Adipocyte (in vitro differentiated cells): Measurements from ENCODE around the gene HOXA3.

Experiments used
- DNase-seq: peaks from one replicate; pipeline ENCODE4 v3.0.0-alpha.2; 2015; ENCODE audit warnings: low read depth
- H3K27me3 ChIP-seq: replicated peaks from 2 replicates; pipeline ENCODE4 v1.7.0; 2013; ENCODE audit warnings: mild to moderate bottlenecking, low read length, moderate library complexity; ENCODE audit not compliant: control insufficient read depth, insufficient read depth
- H3K36me3 ChIP-seq: 2 replicates; pipeline ENCODE4 v1.7.0; 2013; ENCODE audit warnings: low read length, mild to moderate bottlenecking, moderate library complexity; ENCODE audit not compliant: control insufficient read depth, insufficient read depth, severe bottlenecking
- H3K4me1 ChIP-seq: 2 replicates; pipeline ENCODE4 v1.7.0; 2013; ENCODE audit warnings: mild to moderate bottlenecking, low read length, moderate library complexity; ENCODE audit not compliant: control insufficient read depth, insufficient read depth
- H3K4me3 ChIP-seq: 2 replicates; pipeline ENCODE4 v1.7.0; 2013; ENCODE audit warnings: mild to moderate bottlenecking, low read length, moderate library complexity
- H3K9ac ChIP-seq: 2 replicates; pipeline ENCODE4 v1.7.0; 2013; ENCODE audit warnings: mild to moderate bottlenecking, low read length, moderate library complexity
- H3K9me3 ChIP-seq: 2 replicates; pipeline ENCODE4 v1.7.0; 2013; ENCODE audit warnings: mild to moderate bottlenecking, low read length, moderate library complexity; ENCODE audit not compliant: control insufficient read depth

The HOXA3 gene

DNA sequence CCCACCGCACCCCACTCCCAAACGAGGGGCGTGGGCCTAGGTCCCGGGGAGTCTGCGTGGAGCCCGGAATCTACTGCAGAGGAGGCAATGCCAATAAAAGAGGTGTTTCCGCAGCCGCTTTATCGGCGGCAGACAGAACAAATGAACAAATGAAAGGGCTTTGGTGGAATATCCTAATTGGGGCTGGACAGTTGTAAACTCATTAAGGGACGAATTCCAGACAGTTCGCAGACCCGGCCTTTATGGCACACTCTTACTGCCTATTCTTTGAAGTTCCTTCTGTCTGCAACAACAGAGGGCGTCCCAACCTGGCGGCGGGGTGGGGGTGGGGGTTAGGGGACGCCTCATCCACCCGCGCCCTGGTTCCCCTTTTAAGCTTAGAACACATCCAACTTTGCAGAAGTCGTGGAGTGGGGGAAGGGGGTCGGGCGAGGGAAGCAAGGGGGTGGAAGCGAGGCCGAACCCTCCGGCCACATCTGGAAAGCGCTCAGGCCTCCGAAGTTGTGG, 8.9 kb upstream of the HOXA3 start:
- H3K4me3 ChIP-seq = peak overlapping the region; percentile 88

DNA sequence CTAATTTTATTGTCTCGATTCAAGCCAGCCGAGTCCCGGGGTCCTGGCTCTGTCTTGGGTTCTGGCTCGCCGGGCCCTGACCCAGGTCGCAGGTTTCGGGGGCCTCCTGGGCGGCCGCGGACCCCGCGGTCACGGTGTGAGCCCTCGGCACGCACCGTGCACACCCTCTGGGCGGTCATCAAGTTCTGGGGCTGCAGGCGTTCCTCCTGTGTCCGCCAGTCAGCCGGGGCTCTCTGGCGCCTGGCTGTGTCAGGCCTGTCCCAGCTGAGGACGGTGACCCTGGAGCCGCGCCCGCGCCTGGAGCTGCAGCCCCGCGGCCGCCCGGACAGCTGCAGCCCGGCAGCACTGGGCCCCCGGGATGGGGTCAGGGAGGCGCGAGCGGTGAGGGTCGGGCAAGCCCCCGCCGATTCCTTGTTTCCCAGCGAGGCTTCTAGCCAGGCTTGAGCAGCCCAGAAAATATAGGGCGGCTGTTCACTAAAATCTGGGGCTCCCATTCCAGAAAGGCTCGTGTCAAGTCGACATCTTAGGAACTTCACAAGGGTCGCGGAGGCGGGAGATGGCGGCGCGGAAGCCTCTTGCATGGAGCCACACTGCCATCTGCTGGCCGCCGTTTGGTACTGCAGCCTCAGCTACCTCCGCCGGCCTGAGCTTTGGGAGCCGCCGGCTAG, 8.3 kb upstream of the HOXA3 start:
- peak overlapping the region; percentile 88 for H3K4me3 ChIP-seq
- H3K4me1 ChIP-seq = peaks cover 21% of the 10 kb centered on the region
- H3K9me3 ChIP-seq = no peaks in the 10 kb centered on the region
- H3K27me3 ChIP-seq = no peaks in the 10 kb centered on the region
- peak overlapping the region; percentile 90 for H3K9ac ChIP-seq
- peak; percentile 88 for DNase-seq
- peaks cover 5% of the 10 kb centered on the region for H3K36me3 ChIP-seq

More for the DNA sequence above, 8.9 kb upstream of the HOXA3 start:
- Histone ChIP-seq H3K4me1 (peaks cover 26% of the 10 kb centered on the region), H3K9ac (peak overlapping the region; percentile 93), H3K36me3 (peaks cover 5% of the 10 kb centered on the region), H3K27me3 (no peaks in the 10 kb centered on the region), H3K9me3 (no peaks in the 10 kb centered on the region)
- no peak for DNase-seq

DNA sequence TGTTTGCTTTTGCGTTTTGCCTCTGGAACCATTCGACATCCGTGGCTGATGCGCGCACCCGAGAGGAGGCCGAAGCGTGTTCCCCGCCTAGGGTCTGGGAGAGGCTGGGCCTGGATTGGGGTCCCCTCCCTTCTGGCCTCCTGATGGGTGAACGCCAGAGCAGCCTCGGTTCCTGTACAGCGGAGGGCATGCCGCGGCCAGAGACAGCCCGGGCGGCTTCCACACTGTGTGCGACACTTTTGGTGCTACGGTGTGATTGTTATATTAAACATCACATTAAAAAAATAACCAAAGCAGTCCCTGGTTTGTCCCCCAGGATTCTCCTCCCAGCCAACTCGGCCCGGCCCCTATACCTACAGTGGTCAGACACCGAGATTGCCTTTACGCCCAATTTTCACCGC, 7.8 kb upstream of the HOXA3 start:
- Histone ChIP-seq H3K4me3 (peak overlapping the region; percentile 88), H3K4me1 (peaks cover 26% of the 10 kb centered on the region), H3K9me3 (no peaks in the 10 kb centered on the region), H3K36me3 (peaks cover 5% of the 10 kb centered on the region), H3K9ac (peak overlapping the region; percentile 90), H3K27me3 (no peaks in the 10 kb centered on the region)
- no peak for DNase-seq

DNA sequence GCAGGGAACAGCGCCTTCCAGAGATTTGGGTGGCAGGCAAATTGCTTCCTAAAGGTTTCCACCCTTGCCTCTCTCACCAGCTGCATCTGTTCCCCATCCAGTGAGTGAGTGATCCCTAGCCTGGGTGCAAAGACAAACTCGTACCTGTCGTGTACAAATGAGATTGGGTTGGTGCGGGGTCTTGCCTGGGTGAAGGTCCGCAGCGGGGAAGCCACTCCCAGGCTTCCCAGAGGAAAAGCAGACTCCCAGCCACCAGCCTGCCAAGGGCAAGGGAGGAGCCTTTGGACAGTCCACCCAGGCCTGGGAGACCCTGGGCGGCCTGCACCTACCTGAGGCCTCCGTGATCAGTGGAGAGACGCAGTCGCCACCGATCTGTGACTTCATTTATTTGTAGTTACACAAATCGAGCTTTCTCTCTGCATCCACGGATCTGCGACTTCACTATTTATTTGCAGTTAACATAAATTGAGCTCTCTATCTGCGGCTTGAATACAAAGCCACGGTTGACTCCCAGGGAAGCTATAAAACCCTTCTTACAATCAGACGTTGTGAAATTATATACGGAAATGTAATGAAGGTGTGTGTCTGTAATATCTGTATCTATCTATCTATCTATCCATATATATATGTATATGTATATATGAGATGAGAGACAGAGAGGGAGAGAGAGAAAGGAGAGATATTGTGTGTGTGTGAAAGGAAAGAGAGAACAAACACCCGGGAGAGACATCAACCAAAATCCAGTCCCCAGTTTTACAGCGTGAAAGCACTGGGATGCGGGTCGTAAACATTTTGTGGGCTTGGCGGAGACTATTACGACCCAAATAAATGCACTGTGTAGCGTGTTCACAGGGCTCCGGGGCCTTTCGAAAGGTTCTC, 7.1 kb upstream of the HOXA3 start:
- Histone ChIP-seq H3K9me3 (no peaks in the 10 kb centered on the region), H3K27me3 (no peaks in the 10 kb centered on the region), H3K36me3 (peaks cover 5% of the 10 kb centered on the region), H3K9ac (peak overlapping the region; percentile 90), H3K4me3 (peak overlapping the region; percentile 88), H3K4me1 (peaks cover 32% of the 10 kb centered on the region)
- DNase-seq = no peak

DNA sequence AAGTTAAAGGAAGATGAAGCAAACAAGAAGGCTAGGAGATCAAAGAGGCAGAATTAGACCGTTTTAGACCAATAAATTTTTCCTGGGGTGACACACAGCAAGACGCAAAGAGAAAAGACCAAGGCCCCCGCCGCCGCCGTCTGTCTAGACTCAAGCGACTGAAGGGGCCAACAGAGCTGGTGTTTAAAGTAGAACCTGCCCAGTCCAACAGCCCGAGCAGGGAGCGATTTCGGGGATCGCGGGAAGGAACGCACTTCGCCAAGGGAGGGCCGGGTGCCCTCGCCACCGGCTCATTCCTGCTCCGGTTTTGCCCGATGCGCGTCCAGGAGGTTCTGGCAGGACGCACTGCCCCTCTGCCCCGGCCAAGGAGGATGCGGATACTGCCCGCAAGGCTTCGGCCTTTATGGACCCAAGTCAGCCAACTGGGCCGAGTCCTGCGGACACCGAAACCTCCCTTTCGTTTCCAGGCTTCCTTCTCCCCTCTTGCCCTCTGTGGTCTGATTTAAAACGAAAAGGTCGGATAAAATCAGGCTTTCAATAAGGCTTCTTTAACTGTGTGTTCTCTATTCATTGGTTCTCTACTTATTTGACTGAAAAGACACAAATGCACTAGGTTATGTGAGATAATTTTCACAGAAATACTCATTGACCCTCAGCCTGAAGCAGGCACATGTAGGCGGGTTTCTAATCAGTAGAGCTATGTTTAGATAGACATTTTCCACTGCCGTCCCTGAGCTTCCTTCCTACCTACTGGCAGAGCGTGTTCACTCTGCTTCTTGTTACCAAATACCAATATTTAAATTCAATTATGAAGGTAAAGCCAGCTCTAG, 6.3 kb upstream of the HOXA3 start:
- Histone ChIP-seq H3K27me3 (no peaks in the 10 kb centered on the region), H3K9me3 (no peaks in the 10 kb centered on the region), H3K4me1 (peaks cover 40% of the 10 kb centered on the region), H3K4me3 (no peak overlapping the region), H3K36me3 (peaks cover 5% of the 10 kb centered on the region), H3K9ac (no peak overlapping the region)
- DNase-seq = no peak

DNA sequence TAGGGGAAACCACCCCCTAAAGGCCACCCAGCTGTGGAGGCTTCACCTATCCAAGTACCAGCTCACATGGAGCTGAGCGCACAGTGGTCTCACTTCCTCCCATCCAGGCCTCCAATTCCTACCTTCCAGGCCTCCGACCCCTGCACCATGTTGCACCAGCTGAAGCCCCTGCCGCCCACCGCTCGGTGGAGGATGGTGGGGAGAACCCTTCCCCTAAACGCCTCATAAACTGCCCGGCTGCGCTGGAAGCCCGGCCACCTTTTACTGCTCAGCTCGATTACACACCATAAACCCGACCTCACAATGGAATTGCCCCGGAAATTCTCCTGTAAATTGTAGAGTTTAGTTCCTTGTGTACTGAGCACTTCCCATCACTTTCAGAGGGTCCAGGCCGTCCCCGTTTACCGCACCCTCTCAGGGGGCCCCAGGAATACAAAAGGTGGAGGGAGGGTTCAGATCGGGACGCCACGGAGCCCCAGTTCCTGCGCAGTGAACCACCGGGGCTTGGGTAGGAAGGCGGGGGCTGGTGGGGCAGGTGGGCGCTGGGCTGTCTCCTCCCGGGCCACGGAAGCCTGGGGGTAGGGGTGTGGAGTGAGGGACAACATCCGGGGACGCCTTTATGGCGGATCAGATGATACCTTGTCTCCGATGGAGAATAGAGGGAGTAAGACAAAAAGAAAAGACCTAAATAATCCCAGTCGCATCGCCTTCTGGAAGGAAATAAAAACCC, 5.5 kb upstream of the HOXA3 start:
- H3K4me1 ChIP-seq = peaks cover 44% of the 10 kb centered on the region
- no peak overlapping the region for H3K4me3 ChIP-seq
- no peak for DNase-seq
- H3K9me3 ChIP-seq = no peaks in the 10 kb centered on the region
- no peak overlapping the region for H3K9ac ChIP-seq
- H3K27me3 ChIP-seq = no peaks in the 10 kb centered on the region
- H3K36me3 ChIP-seq = peaks cover 2% of the 10 kb centered on the region

DNA sequence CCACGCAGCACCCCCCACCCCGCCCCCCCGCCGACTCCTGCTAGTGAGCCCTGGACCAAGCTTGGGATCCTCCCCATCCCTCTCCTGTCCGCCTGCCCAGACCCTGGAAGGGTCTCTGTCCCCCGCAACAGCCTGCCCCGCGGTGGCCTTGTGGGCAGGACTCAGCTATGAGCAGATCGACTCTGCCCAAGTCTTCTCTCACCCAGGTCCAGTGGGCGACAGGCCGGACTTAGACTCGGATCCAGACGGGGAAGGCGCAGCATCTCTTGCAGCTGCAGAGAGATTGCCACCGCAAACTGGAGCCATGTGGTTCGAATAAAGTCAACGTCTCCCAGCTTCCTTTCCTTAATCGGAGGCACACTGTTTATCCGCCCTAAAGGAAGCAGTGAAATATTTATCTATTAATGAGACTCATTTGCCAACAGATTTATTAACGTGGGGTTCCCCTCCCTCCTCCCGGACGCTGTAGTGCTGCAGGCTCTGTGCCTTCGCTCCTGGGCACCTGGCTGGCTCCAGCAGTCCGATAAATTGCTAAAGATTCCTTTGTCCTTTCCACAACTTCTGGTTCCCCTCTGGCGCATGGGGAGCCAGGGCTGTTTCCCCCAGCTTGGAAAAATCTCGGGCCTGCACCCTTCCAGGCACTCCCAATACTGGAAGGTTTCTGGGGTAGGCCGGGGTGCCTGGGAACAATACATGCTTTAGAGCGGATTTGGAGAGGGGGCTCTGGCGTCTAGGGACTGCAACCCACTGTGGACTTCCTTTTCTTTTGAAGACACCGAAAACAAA, 4.7 kb upstream of the HOXA3 start:
- Histone ChIP-seq H3K4me1 (peaks cover 42% of the 10 kb centered on the region), H3K9ac (peak overlapping the region; percentile 97), H3K4me3 (peak overlapping the region; percentile 94), H3K9me3 (no peaks in the 10 kb centered on the region), H3K36me3 (no peaks in the 10 kb centered on the region), H3K27me3 (no peaks in the 10 kb centered on the region)
- DNase-seq = no peak

DNA sequence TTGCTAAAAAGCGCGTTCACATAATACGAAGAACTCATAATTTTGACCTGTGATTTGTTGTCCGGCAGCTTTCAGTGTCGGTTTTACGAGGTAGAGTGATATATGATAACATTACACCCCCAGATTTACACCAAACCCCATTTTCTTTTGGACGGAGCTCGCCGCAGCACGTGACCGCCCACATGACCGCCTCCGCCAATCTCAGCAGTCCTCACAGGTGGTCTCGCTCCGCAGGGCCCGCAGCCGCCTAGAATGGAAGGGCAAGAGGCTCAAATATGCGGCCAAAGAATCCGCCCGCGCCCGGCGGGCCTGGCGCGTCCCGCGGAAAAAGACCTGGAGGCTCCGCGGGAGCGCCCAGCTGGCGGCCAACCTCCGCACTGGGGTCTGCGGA, 4.1 kb upstream of the HOXA3 start, which contains the start of gene HOXA7:
TSS of gene HOXA7 (minus strand) at position 168 of the 391 bp plus-strand sequence. CDS start at position 38, 130 bp downstream.
- Histone ChIP-seq H3K4me1 (peaks cover 42% of the 10 kb centered on the region), H3K9ac (peak within 1 kb of the TSS; percentile 97), H3K4me3 (peak within 1 kb of the TSS; percentile 94), H3K9me3 (no peaks in the 10 kb centered on the region), H3K27me3 (no peaks in the 10 kb centered on the region), H3K36me3 (no peaks in the 10 kb centered on the region)
- DNase-seq = no peak

DNA sequence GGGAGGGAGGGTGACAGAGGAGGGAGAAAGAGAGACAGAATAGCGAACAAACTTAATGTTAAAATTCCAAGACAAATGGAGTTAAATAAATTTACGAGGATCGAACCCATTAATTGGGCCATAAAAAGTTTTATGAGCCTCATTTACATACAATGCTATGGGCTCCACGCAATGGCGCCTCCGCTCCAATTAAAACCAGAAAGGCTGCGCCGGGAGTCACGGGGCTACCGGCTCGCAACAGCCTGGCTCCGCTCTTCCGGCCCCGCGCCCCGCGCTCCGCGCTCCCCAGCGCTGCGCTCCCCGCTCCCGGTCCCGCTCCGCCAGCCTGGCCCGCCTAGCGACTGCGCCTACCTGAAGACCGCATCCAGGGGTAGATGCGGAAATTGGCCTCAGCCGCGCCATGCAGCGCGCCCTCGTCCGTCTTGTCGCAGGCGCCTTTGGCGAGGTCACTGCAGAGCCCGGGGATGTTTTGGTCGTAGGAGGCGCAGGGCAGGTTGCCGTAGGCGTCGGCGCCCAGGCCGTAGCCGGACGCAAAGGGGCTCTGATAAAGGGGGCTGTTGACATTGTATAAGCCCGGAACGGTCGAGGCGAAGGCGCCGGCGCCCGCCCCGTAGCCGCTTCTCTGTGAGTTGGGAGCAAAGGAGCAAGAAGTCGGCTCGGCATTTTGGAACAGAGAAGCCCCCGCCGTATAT, 3.6 kb upstream of the HOXA3 start:
- peak overlapping the region; percentile 97 for H3K9ac ChIP-seq
- H3K9me3 ChIP-seq = no peaks in the 10 kb centered on the region
- H3K36me3 ChIP-seq = no peaks in the 10 kb centered on the region
- no peaks in the 10 kb centered on the region for H3K27me3 ChIP-seq
- no peak for DNase-seq
- H3K4me1 ChIP-seq = peaks cover 39% of the 10 kb centered on the region
- H3K4me3 ChIP-seq = peak overlapping the region; percentile 94
